ENCODE measurements around the gene EPHB3. TPM values are rescaled to one million over a fixed set of nuclear protein-coding genes. Genes with fewer than 3 reads are reported as not detected.
A peak's percentile ranks its signal among the peaks of the same experiment; 100 is the strongest.

The EPHB3 gene
- polyA plus RNA-seq, 2 of the 4 experiments (the other 2 are of a cell fraction): 0.36 to 0.50 TPM

GRCh38 chr3:184584464-184584891 lies 22.9 kb downstream of the EPHB3 start:
- 93% methylated on average over 11 of the region's 11 CpGs for WGBS (ENCODE audit: missing lambda C conversion rate)
- CTCF ChIA-PET: interaction anchor here (1.0 to 1.1 kb wide), 2 partner anchors 8 to 17 kb away, joined by 3 read pairs; no protein-coding TSS in a partner anchor
- H3K4me1 ChIP-seq: no peaks in the 10 kb centered on the region
- no peaks in the 10 kb centered on the region for H3K9me3 ChIP-seq
- H3K4me3 ChIP-seq: no peak overlapping the region
- TF ChIP-seq RFX5 (IDR thresholded peaks at IDR 0.05) (0 out of 2 replicates have a peak, but pooled peaks have one; percentile 36), ZC3H11A (IDR thresholded peaks at IDR 0.05) (no peak)
- ATAC-seq: peak in 1 of 2 experiments; percentile 23; a peak in 3 of 6 replicates
- no peak overlapping the region for H3K4me2 ChIP-seq
- no peak for FAIRE-seq
- DNase-seq (ENCODE audit: low read depth in 1 of 2, low spot score in 1 of 2): no peak
- POLR2A ChIA-PET: interaction anchor here (1.4 kb wide), 1 partner anchor 127 kb away, joined by 3 read pairs; the partner anchor contains the start of gene MAGEF1
- no peak overlapping the region for H3K27ac ChIP-seq

DNA sequence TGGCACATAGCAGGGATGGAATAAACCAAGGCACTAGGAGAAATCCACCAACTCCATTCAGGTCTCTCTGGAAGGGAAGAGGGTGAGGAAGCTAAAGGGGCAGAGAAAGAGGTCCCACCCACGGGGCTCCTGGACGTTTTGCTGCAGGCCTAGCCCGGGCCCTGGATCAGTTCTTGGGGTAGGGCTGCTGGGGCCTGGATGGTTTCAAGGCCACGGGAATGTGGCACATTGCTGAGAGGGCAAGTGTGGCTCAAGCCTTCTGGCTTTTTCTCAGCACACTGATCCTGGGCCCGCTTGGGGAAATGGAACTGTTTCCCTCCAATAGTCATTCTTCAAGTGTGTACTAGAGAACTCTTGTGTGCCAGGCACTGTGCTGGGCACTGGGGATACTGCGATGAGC lies 24.0 kb downstream of the EPHB3 start:
- DNase-seq (ENCODE audit: low read depth in 1 of 2, low spot score in 1 of 2) (no peak), ATAC-seq (no peak), FAIRE-seq (no peak)
- TF ChIP-seq, protein P1, sequence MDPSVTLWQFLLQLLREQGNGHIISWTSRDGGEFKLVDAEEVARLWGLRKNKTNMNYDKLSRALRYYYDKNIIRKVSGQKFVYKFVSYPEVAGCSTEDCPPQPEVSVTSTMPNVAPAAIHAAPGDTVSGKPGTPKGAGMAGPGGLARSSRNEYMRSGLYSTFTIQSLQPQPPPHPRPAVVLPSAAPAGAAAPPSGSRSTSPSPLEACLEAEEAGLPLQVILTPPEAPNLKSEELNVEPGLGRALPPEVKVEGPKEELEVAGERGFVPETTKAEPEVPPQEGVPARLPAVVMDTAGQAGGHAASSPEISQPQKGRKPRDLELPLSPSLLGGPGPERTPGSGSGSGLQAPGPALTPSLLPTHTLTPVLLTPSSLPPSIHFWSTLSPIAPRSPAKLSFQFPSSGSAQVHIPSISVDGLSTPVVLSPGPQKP (IDR thresholded peaks at IDR 0.05; ENCODE audit: low read depth, low read length): no peak
- TF ChIP-seq HMGXB4 (CRISPR knock-in tag; IDR thresholded peaks at IDR 0.05; ENCODE audit: borderline replicate concordance) (no peak), RCOR1 (IDR thresholded peaks at IDR 0.05; ENCODE audit: low read depth, low read length) (no peak), SMC3 (IDR thresholded peaks at IDR 0.05) (no peak), JUN (IDR thresholded peaks at IDR 0.05) (no peak), EP300 (IDR thresholded peaks at IDR 0.05) (no peak), PHF8 (IDR thresholded peaks at IDR 0.05; ENCODE audit: borderline replicate concordance, low read depth) (no peak), MAFK (IDR thresholded peaks at IDR 0.05; ENCODE audit: partially characterized antibody) (no peak)
- TF ChIP-seq, protein P2, sequence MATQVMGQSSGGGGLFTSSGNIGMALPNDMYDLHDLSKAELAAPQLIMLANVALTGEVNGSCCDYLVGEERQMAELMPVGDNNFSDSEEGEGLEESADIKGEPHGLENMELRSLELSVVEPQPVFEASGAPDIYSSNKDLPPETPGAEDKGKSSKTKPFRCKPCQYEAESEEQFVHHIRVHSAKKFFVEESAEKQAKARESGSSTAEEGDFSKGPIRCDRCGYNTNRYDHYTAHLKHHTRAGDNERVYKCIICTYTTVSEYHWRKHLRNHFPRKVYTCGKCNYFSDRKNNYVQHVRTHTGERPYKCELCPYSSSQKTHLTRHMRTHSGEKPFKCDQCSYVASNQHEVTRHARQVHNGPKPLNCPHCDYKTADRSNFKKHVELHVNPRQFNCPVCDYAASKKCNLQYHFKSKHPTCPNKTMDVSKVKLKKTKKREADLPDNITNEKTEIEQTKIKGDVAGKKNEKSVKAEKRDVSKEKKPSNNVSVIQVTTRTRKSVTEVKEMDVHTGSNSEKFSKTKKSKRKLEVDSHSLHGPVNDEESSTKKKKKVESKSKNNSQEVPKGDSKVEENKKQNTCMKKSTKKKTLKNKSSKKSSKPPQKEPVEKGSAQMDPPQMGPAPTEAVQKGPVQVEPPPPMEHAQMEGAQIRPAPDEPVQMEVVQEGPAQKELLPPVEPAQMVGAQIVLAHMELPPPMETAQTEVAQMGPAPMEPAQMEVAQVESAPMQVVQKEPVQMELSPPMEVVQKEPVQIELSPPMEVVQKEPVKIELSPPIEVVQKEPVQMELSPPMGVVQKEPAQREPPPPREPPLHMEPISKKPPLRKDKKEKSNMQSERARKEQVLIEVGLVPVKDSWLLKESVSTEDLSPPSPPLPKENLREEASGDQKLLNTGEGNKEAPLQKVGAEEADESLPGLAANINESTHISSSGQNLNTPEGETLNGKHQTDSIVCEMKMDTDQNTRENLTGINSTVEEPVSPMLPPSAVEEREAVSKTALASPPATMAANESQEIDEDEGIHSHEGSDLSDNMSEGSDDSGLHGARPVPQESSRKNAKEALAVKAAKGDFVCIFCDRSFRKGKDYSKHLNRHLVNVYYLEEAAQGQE (IDR thresholded peaks at IDR 0.05): no peak
- H3K9me3 ChIP-seq: no peaks in the 10 kb centered on the region
- no peaks in the 10 kb centered on the region for H3K4me1 ChIP-seq
- CTCF ChIA-PET: interaction anchor here (2.4 kb wide), 1 partner anchor 24 kb away, joined by 8 read pairs; the partner anchor contains the start of gene EPHB3
- H3K4me3 ChIP-seq: no peak overlapping the region
- H3K4me2 ChIP-seq: no peak overlapping the region
- H3K27ac ChIP-seq: no peak overlapping the region
- POLR2A ChIA-PET: interaction anchor here (1.4 kb wide), 1 partner anchor 126 kb away, joined by 3 read pairs; the partner anchor contains the start of gene MAGEF1
- 50% methylated on average over 5 of the region's 6 CpGs for WGBS (ENCODE audit: missing lambda C conversion rate)

DNA sequence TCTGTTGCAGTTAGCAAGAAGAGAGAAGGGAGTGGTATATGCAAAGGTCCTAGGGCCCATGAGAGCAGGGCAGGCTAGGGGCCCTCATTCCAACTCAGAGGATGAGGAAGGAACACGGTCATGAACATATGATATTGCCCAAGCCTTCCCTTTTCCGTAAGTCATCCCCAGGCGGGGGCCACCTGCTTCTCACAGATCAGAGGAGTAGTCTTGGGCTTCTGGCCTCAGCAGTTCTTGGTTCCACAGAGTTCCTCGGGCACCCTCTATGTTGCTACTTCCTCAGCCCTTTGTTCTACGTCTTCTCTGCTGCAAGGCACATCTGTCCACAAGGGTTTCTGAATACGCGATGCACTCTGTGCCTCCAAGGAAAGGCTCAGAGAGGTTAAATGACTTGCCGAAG lies 25.3 kb downstream of the EPHB3 start:
- no peaks in the 10 kb centered on the region for H3K4me1 ChIP-seq
- ATAC-seq (no peak), DNase-seq (ENCODE audit: low read depth in 1 of 2, low spot score in 1 of 2) (no peak), FAIRE-seq (no peak)
- ChIA-PET CTCF (interaction anchor here (2.4 kb wide), 1 partner anchor 25 kb away, joined by 8 read pairs; the partner anchor contains the start of gene EPHB3), POLR2A (no interaction called here)
- WGBS (ENCODE audit: missing lambda C conversion rate): 77% methylated on average over 8 of the region's 8 CpGs
- no peaks in the 10 kb centered on the region for H3K9me3 ChIP-seq
- no peak overlapping the region for H3K4me2 ChIP-seq
- H3K4me3 ChIP-seq: no peak overlapping the region
- no peak overlapping the region for H3K27ac ChIP-seq
- TF ChIP-seq KDM1A (IDR thresholded peaks at IDR 0.05; ENCODE audit: low read depth) (no peak), FOSB (CRISPR knock-in tag; IDR thresholded peaks at IDR 0.05) (no peak), CHD4 (IDR thresholded peaks at IDR 0.05; ENCODE audit: borderline replicate concordance) (no peak), SMC3 (IDR thresholded peaks at IDR 0.05) (no peak), MAFK (IDR thresholded peaks at IDR 0.05; ENCODE audit: partially characterized antibody) (no peak), CBX8 (IDR thresholded peaks at IDR 0.05) (no peak), ZNF302 (CRISPR knock-in tag; IDR thresholded peaks at IDR 0.05) (no peak), CEBPB (IDR thresholded peaks at IDR 0.05) (no peak)
